ENCODE results near the gene TAF8.

GRCh38 chr6:42025845-42026243 lies 24.5 kb upstream of the TAF8 start:
- TF ChIP-seq EP300 (IDR thresholded peaks at IDR 0.05; ENCODE audit: borderline replicate concordance in 1 of 2, low read depth in 1 of 2, low read length in 1 of 2), result no peak
- TF ChIP-seq TCF12 (IDR thresholded peaks at IDR 0.05), result no peak
- no peak for TF ChIP-seq MXI1 (IDR thresholded peaks at IDR 0.05; ENCODE audit: low read depth, low read length)
- TF ChIP-seq RFX5 (IDR thresholded peaks at IDR 0.05; ENCODE audit: low read length), result no peak
- TF ChIP-seq MAX (IDR thresholded peaks at IDR 0.05; ENCODE audit: low read depth), result no peak
- TF ChIP-seq IRF3 (IDR thresholded peaks at IDR 0.05; ENCODE audit: low read depth, low read length), result no peak
- no peak for TF ChIP-seq CTCF (IDR thresholded peaks at IDR 0.05)
- TF ChIP-seq RXRA (IDR thresholded peaks at IDR 0.05; ENCODE audit: borderline replicate concordance, low read depth), result no peak
- no peak for TF ChIP-seq JUND (IDR thresholded peaks at IDR 0.05)
- TF ChIP-seq RAD21 (IDR thresholded peaks at IDR 0.05; ENCODE audit: low read length), result no peak
- no peak for TF ChIP-seq POLR2AphosphoS5 (IDR thresholded peaks at IDR 0.05; ENCODE audit: low read depth, low read length)
- no peak for TF ChIP-seq REST (IDR thresholded peaks at IDR 0.05; ENCODE audit: low read depth, low read length)

Data from SK-N-SH (cell line).